MM.1S (cell line): ENCODE data around the gene TMPRSS3.
"Not testable (repeated sequence)": the region's sequence is repeated elsewhere in the genome, so short reads cannot be mapped to it uniquely, and the experiment has no call there.

Experiments used
- DNase-seq: peaks from one replicate; pipeline ENCODE4 v3.0.0-alpha.2; 2015
- H2AFZ ChIP-seq: fragments of 300-600 bp; sonication (generic); 2 replicates; pipeline ENCODE4 v1.6.0; 2016; ENCODE audit warnings: antibody characterized with exemption, low read length
- H3F3A ChIP-seq: fragments of 300-600 bp; sonication (generic); 2 replicates; pipeline ENCODE4 v1.6.1; 2016; ENCODE audit warnings: mild to moderate bottlenecking, antibody characterized with exemption, low read length, moderate library complexity, mixed read lengths; ENCODE audit not compliant: insufficient read depth
- H3K27ac ChIP-seq: fragments of 300-600 bp; sonication (generic); 2 replicates; pipeline ENCODE4 v1.5.1; 2016; ENCODE audit warnings: mild to moderate bottlenecking, low read length
- H3K27me3 ChIP-seq: fragments of 300-600 bp; sonication (generic); replicated peaks from 2 replicates; pipeline ENCODE4 v1.6.0; 2016; ENCODE audit warnings: low read length; ENCODE audit not compliant: insufficient read depth
- H3K36me3 ChIP-seq: fragments of 300-600 bp; sonication (generic); replicated peaks from 2 replicates; pipeline ENCODE4 v1.6.1; 2016; ENCODE audit warnings: mild to moderate bottlenecking, low read length, mixed read lengths; ENCODE audit not compliant: insufficient read depth
- H3K4me1 ChIP-seq: fragments of 300-600 bp; sonication (generic); 2 replicates; pipeline ENCODE4 v1.6.1; 2016; ENCODE audit warnings: low read length, mixed read lengths
- H3K4me2 ChIP-seq: fragments of 300-600 bp; sonication (generic); 2 replicates; pipeline ENCODE4 v1.6.0; 2016; ENCODE audit warnings: low read depth, low read length
- H3K4me3 ChIP-seq: fragments of 300-600 bp; sonication (generic); 2 replicates; pipeline ENCODE4 v1.5.1; 2016; ENCODE audit warnings: low read length, mixed read lengths
- H3K79me2 ChIP-seq: fragments of 300-600 bp; sonication (generic); 2 replicates; pipeline ENCODE4 v1.6.1; 2016; ENCODE audit warnings: mixed run types, low read length, mixed read lengths
- H3K9ac ChIP-seq: fragments of 300-600 bp; sonication (generic); 2 replicates; pipeline ENCODE4 v1.6.1; 2016; ENCODE audit warnings: low read length, mixed read lengths
- H3K9me2 ChIP-seq: fragments of 300-600 bp; sonication (generic); replicated peaks from 2 replicates; pipeline ENCODE4 v1.6.1; 2016; ENCODE audit warnings: mild to moderate bottlenecking, low read length, mixed read lengths; ENCODE audit not compliant: insufficient read depth
- H3K9me3 ChIP-seq: fragments of 300-600 bp; sonication (generic); replicated peaks from 2 replicates; pipeline ENCODE4 v1.6.1; 2016; ENCODE audit warnings: mild to moderate bottlenecking, low read length, mixed read lengths; ENCODE audit not compliant: insufficient read depth
- H4K20me1 ChIP-seq: fragments of 300-600 bp; sonication (generic); 2 replicates; pipeline ENCODE4 v1.6.1; 2016; ENCODE audit warnings: mild to moderate bottlenecking, low read length, moderate library complexity, mixed read lengths; ENCODE audit not compliant: insufficient read depth
- CTCF ChIP-seq: fragments of 300-600 bp; sonication (generic); IDR thresholded peaks from 2 replicates; pipeline ENCODE4 v1.5.1; 2016; ENCODE audit warnings: antibody characterized with exemption, low read length, mixed read lengths
- EZH2 ChIP-seq: fragments of 300-600 bp; sonication (generic); optimal IDR thresholded peaks from 2 replicates; pipeline ENCODE3; 2017; ENCODE audit warnings: low read depth, mild to moderate bottlenecking, antibody characterized with exemption, low read length, mixed read lengths
- EZH2phosphoT487 ChIP-seq: fragments of 300-600 bp; sonication (generic); IDR thresholded peaks from 2 replicates; pipeline ENCODE4 v1.6.1; 2018; ENCODE audit warnings: antibody characterized with exemption, low read length

The TMPRSS3 gene

GRCh38 chr21:42411891-42412635, 16.2 kb upstream of the TMPRSS3 start:
- H3K27me3 ChIP-seq, result peaks cover 96% of the 10 kb centered on the region
- no peaks in the 10 kb centered on the region for H3F3A ChIP-seq
- no peak for TF ChIP-seq CTCF
- TF ChIP-seq EZH2phosphoT487, result no peak
- no peak for TF ChIP-seq EZH2
- H3K4me1 ChIP-seq, result peaks cover 4% of the 10 kb centered on the region; the same call in 1 of the 2 replicates
- no peak overlapping the region for H3K9ac ChIP-seq
- H4K20me1 ChIP-seq, result no peaks in the 10 kb centered on the region
- H3K4me2 ChIP-seq, result no peak overlapping the region
- DNase-seq, result no peak
- H3K79me2 ChIP-seq, result no peaks in the 10 kb centered on the region
- no peak overlapping the region for H3K27ac ChIP-seq
- H3K36me3 ChIP-seq, result no peaks in the 10 kb centered on the region
- H3K4me3 ChIP-seq, result no peak overlapping the region
- H3K9me2 ChIP-seq, result no peaks in the 10 kb centered on the region
- H3K9me3 ChIP-seq, result no peaks in the 10 kb centered on the region
- H2AFZ ChIP-seq, result no peak overlapping the region

- H3K9ac ChIP-seq, result no peak overlapping the region
- H3K4me1 ChIP-seq, result peaks cover 4% of the 10 kb centered on the region; the same call in 1 of the 2 replicates
- H3K4me3 ChIP-seq, result no peak overlapping the region
- no peak overlapping the region for H3K4me2 ChIP-seq
- no peaks in the 10 kb centered on the region for H3F3A ChIP-seq
- no peaks in the 10 kb centered on the region for H3K79me2 ChIP-seq
- no peak overlapping the region for H3K27ac ChIP-seq
- no peaks in the 10 kb centered on the region for H4K20me1 ChIP-seq
- DNase-seq, result no peak
- peaks cover 96% of the 10 kb centered on the region for H3K27me3 ChIP-seq
- no peaks in the 10 kb centered on the region for H3K9me3 ChIP-seq
- TF ChIP-seq EZH2 (no peak), EZH2phosphoT487 (no peak), CTCF (no peak)
- H3K36me3 ChIP-seq, result no peaks in the 10 kb centered on the region
- no peaks in the 10 kb centered on the region for H3K9me2 ChIP-seq
- H2AFZ ChIP-seq, result no peak overlapping the region
Observed at GRCh38 chr21:42411197-42411869, 15.5 kb upstream of the TMPRSS3 start.

- Histone ChIP-seq H3K4me1 (peaks cover 4% of the 10 kb centered on the region; the same call in 1 of the 2 replicates), H3K9ac (no peak overlapping the region), H3K4me2 (no peak overlapping the region), H3K9me2 (no peaks in the 10 kb centered on the region), H3K4me3 (no peak overlapping the region), H4K20me1 (no peaks in the 10 kb centered on the region), H3F3A (no peaks in the 10 kb centered on the region), H3K36me3 (no peaks in the 10 kb centered on the region), H3K9me3 (no peaks in the 10 kb centered on the region), H2AFZ (no peak overlapping the region), H3K27ac (no peak overlapping the region), H3K79me2 (no peaks in the 10 kb centered on the region), H3K27me3 (peaks cover 92% of the 10 kb centered on the region)
- no peak for DNase-seq
- no peak for TF ChIP-seq CTCF
- no peak for TF ChIP-seq EZH2phosphoT487
- no peak for TF ChIP-seq EZH2
Observed at GRCh38 chr21:42409366-42409765, 13.5 kb upstream of the TMPRSS3 start.

- not testable (repeated sequence) for H3K4me1 ChIP-seq, H3F3A ChIP-seq
- H3K27me3 ChIP-seq, result peaks cover 91% of the 10 kb centered on the region
Observed at GRCh38 chr21:42408718-42409117, 12.9 kb upstream of the TMPRSS3 start.

More at GRCh38 chr21:42408718-42409117, 12.9 kb upstream of the TMPRSS3 start:
- H3K9ac ChIP-seq, H3K27ac ChIP-seq, H3K4me3 ChIP-seq, H4K20me1 ChIP-seq, H3K4me2 ChIP-seq, H2AFZ ChIP-seq, H3K36me3 ChIP-seq, DNase-seq, H3K9me2 ChIP-seq, H3K9me3 ChIP-seq, H3K79me2 ChIP-seq: not testable (repeated sequence)
